Mesenteric fat pad (tissue), 1 donor: ENCODE measurements around the gene VAV2. TPM values are rescaled to one million over a fixed set of nuclear protein-coding genes. Genes with fewer than 3 reads are reported as not detected.
"Not testable (repeated sequence)": the region's sequence is repeated elsewhere in the genome, so short reads cannot be mapped to it uniquely, and the experiment has no call there.

ENCODE experiments used
- DNase-seq: peaks from one replicate; pipeline ENCODE4 v3.0.0-alpha.2; 2020; ENCODE audit warnings: low spot score
- total RNA-seq: library from RNA; stranded (reverse); fragmentation: NEBNext Ultra II Directional; extraction: Animal tissue kit (Norgen Biotek cat#: 25700); gene quantifications from one replicate; pipeline ENCODE4 v1.2.1, GENCODE V29; 2021
- donor health status: DM: yes; HTN: yes; CAD: no.

Gene VAV2
- total RNA-seq, 1 donor from 2014 or later: 19.3 TPM

- DNase-seq: no peak
Measured at GRCh38 chr9:133971981-133972941, 19.9 kb downstream of the VAV2 start.

- no peak for DNase-seq
Measured at GRCh38 chr9:133971121-133971951, 20.8 kb downstream of the VAV2 start.

- no peak for DNase-seq
Measured at GRCh38 chr9:133970581-133971058, 21.5 kb downstream of the VAV2 start.

- no peak for DNase-seq
Measured at GRCh38 chr9:133969681-133970580, 22.2 kb downstream of the VAV2 start.

GRCh38 chr9:133968966-133969617 is 23.0 kb downstream of the VAV2 start:
- no peak for DNase-seq

- DNase-seq: no peak
Measured at GRCh38 chr9:133968428-133968827, 23.7 kb downstream of the VAV2 start.

GRCh38 chr9:133967024-133967741 is 24.9 kb downstream of the VAV2 start:
- no peak for DNase-seq

- no peak for DNase-seq
Measured at GRCh38 chr9:133964463-133964862, 27.7 kb downstream of the VAV2 start.

- no peak for DNase-seq
Measured at GRCh38 chr9:133963166-133963565, 29.0 kb downstream of the VAV2 start.

- no peak for DNase-seq
Measured at GRCh38 chr9:133962341-133962740, 29.8 kb downstream of the VAV2 start.

GRCh38 chr9:133961226-133962165 is 30.6 kb downstream of the VAV2 start:
- DNase-seq: no peak

GRCh38 chr9:133960568-133961129 is 31.5 kb downstream of the VAV2 start:
- no peak for DNase-seq

GRCh38 chr9:133959966-133960567 is 32.1 kb downstream of the VAV2 start:
- DNase-seq: no peak

- no peak for DNase-seq
Measured at GRCh38 chr9:133959171-133959570, 33.0 kb downstream of the VAV2 start.

- DNase-seq: no peak
Measured at GRCh38 chr9:133958756-133959155, 33.4 kb downstream of the VAV2 start.

GRCh38 chr9:133957772-133958171 is 34.4 kb downstream of the VAV2 start:
- DNase-seq: not testable (repeated sequence)

GRCh38 chr9:133957328-133957727 is 34.8 kb downstream of the VAV2 start:
- no peak for DNase-seq
